Measurements from ENCODE around the gene FGF12.

Gene FGF12

DNA sequence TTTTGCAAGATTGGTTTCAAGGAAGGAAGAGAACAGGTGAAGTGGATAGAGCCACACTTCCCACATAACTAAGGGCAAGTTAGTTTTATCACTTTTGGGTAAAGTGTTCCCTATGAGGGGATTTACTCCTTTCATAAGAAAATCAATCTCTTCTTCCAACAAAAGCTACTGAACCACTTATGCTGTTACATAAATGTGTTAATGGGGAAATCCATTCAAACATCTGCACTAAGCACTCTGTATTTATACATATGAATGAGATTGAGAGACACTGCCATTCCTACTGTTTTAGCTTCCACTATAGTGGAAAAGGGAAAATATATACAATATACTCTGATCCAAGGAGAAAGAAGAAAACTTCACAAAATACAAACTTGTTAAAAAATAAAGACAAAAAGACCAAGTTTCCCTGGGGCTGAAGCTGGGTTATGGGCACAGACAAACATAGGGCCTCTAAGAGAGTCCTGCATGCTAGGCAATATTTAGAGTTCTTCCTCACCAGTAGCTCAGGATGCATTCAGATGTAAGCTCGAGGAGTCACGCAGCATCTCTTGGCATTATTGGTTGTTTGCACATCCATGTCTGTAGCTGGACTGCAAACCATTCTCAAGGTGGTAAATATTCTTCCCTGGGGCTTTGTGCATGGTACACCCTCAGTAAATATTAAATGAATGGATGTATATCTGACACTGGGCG, 454.2 kb downstream of the FGF12 start:
- TF ChIP-seq, protein P1, sequence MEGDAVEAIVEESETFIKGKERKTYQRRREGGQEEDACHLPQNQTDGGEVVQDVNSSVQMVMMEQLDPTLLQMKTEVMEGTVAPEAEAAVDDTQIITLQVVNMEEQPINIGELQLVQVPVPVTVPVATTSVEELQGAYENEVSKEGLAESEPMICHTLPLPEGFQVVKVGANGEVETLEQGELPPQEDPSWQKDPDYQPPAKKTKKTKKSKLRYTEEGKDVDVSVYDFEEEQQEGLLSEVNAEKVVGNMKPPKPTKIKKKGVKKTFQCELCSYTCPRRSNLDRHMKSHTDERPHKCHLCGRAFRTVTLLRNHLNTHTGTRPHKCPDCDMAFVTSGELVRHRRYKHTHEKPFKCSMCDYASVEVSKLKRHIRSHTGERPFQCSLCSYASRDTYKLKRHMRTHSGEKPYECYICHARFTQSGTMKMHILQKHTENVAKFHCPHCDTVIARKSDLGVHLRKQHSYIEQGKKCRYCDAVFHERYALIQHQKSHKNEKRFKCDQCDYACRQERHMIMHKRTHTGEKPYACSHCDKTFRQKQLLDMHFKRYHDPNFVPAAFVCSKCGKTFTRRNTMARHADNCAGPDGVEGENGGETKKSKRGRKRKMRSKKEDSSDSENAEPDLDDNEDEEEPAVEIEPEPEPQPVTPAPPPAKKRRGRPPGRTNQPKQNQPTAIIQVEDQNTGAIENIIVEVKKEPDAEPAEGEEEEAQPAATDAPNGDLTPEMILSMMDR (IDR thresholded peaks at IDR 0.05; ENCODE audit: extremely low read depth, insufficient read depth, missing control alignments): no peak
- in situ Hi-C loops (cut with MboI; ENCODE audit: low pct_unique_long_range_greater_than_20kb, low sequenced_read_pairs, unreplicated experiment): no loop called here
- no peak for DNase-seq (ENCODE audit: low spot score)

DNA sequence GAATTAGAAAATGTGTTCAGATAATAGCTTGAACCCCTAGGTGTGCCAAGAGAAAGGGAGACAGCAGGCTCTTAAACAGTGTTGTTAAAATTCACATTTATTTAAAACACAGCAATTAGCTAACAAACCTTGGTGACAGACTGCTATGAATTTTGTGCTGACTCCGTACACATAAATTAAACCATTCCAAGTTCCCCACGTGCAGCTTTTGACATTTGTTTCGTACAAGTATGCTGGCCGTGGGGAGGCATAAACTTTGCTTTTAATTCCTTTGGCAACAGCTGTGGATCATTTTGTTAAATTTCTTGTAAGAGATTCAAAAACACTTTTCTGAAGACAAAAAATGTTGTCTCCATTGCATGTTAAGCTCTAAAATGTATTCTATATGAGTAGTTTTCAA, 465.3 kb downstream of the FGF12 start:
- DNase-seq (ENCODE audit: low spot score): no peak
- TF ChIP-seq, protein P1 (IDR thresholded peaks at IDR 0.05; ENCODE audit: extremely low read depth, insufficient read depth, missing control alignments): no peak
- in situ Hi-C loops (cut with MboI; ENCODE audit: low pct_unique_long_range_greater_than_20kb, low sequenced_read_pairs, unreplicated experiment): no loop called here

DNA sequence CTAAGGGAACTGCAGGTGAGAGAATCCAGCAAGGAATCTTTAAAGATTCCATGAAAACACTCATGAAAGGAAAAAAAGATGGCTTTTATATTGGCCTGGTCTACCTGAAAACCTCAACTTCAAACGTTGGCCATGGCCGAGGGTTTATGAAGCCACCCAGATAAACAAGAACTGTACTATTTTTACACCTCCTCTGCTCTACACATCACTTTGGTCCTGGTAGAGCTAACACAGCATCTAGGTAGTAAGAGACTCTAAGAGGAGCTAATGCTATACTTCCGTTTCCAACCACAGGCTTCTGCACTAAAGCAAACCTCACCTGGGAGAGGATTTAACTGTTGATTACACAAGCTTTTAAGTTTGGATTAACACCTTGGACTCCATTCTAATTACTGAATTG, 466.2 kb downstream of the FGF12 start:
- no peak for DNase-seq (ENCODE audit: low spot score)
- TF ChIP-seq, protein P1 (IDR thresholded peaks at IDR 0.05; ENCODE audit: extremely low read depth, insufficient read depth, missing control alignments): no peak
- in situ Hi-C loops (cut with MboI; ENCODE audit: low pct_unique_long_range_greater_than_20kb, low sequenced_read_pairs, unreplicated experiment): no loop called here

DNA sequence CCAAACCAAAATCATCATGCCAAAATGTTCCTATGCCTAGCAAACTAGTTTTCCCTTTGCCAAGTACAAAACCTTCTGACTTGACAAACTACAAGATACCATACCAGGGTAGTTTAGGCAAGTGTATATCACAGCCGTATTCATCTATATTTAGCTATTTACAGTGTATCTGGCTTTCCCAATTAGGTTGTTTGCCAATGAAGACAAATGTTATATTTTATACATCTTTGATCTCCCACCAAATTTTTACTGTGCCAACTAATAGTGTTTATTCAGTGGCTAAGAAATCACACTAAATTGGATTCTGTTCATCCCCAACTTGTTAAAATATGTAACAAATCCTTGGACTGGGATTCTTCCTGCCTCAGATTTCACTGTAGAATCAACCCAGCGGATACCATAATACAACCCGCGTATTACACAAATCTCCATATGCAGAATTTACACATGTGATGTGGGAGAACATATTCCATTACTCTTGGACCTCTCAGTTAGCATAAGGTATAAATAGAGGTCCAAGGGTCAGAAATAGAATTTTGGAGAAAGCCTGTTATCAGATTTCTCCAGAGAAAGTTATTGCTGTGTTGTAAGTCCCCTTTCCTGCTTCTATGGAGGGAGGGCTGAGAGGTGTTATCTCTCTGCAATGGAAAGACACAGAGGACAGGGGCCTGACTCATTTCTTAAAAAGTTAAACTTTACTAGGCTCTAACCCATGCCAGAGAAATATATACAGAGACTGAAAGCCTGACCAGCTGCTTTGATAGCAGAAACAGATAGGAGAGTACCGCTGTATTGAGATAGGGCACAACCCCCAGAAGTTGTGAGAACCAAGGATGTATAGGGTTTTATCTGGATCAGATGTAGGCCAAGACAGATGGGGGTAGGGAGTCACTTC, 467.0 kb downstream of the FGF12 start:
- no peak for DNase-seq (ENCODE audit: low spot score)
- TF ChIP-seq, protein P1 (IDR thresholded peaks at IDR 0.05; ENCODE audit: extremely low read depth, insufficient read depth, missing control alignments): no peak
- in situ Hi-C loops (cut with MboI; ENCODE audit: low pct_unique_long_range_greater_than_20kb, low sequenced_read_pairs, unreplicated experiment): no loop called here

DNA sequence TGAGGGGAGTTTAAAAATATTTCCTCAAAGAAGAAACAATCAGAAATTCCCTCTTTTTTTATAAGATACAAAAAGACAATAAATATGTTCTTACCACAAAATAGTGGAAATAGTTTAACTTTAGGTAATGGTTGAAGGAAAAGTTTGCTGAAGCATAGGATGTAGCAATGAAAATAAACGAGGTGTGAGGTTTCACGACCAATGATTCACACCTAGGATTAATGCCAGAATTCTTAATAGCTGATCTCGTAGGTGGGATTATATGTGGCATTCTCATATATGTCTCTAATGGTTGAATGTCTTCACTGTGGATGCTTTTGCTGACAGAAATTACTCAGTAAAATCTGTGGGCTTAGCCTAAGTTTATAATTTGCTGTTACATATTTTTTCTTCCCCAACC, 467.7 kb downstream of the FGF12 start:
- no peak for DNase-seq (ENCODE audit: low spot score)
- TF ChIP-seq, protein P1 (IDR thresholded peaks at IDR 0.05; ENCODE audit: extremely low read depth, insufficient read depth, missing control alignments): no peak
- in situ Hi-C loops (cut with MboI; ENCODE audit: low pct_unique_long_range_greater_than_20kb, low sequenced_read_pairs, unreplicated experiment): no loop called here

DNA sequence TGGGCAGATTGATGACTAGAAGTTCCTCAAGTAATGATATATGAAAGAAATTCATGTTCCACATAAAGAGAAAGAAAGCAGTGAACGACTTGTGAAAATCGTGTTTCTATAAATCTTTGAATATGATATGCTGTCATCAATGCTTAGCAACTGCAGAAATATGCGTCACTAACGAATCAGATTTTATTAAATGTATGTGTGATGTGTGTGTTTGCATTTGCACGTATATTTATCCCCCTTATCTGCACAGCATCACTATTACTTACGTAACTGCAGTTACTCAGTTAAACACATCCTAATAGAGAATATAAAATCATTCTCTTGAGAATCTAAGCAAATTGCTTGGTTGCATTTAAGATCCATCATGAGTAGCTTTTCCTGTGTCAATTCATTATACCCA, 468.6 kb downstream of the FGF12 start:
- in situ Hi-C loops (cut with MboI; ENCODE audit: low pct_unique_long_range_greater_than_20kb, low sequenced_read_pairs, unreplicated experiment): no loop called here
- DNase-seq (ENCODE audit: low spot score): no peak
- TF ChIP-seq, protein P1 (IDR thresholded peaks at IDR 0.05; ENCODE audit: extremely low read depth, insufficient read depth, missing control alignments): no peak

Data from GM13977 (cell line).